ENCODE results near the gene TCEA2.
A peak's percentile ranks its signal among the peaks of the same experiment; 100 is the strongest.

The TCEA2 gene

DNA sequence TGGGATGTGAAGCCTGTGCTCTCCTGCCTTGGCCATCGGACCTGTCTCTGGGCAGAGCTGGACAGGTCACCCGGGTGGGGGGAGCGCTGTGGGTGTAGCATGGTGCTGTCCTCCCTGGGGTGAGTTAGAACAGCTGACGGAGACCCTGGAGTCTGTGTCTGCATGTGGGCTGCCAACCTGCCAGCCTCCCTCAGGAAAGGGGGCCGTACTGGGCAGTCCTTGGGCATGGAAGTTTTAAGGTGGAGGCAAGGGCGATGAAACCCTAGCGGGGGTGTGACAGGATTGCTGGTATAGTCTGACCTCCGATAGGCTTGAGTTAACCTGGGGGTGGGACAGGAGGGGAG lies 16.0 kb upstream of the TCEA2 start:
- peak overlapping the region in 1 of 3 experiments; percentile 29 for H3K4me3 Mint-ChIP-seq
- H3K36me3 Mint-ChIP-seq (ENCODE audit: low read depth) = no peaks in the 10 kb centered on the region
- H3K9me3 Mint-ChIP-seq = no peaks in the 10 kb centered on the region

DNA sequence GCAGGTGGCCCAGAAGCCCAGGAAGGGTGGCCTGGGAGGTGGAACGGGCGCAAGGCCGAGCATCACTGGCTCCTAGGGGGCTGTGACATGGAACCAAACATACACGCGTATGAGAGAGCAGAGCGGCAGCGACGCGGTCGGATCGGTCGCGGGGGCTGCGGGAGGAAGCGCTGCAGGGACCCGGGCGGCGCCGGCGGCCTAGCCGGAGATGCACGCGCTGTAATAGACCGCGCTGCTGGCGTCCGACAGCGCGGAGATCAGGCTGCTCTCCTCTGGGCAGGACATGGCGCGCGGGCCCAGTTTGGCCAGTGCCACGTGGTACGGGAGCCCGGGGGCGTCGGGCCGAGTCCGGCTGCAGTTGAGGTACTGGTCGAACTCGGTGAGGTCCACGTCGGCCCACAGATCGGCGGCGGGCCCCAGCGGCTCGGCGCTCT lies 15.0 kb upstream of the TCEA2 start:
- no peaks in the 10 kb centered on the region for H3K4me1 Mint-ChIP-seq
- H3K9me3 Mint-ChIP-seq = no peaks in the 10 kb centered on the region
- peak overlapping the region; percentile 27 to 61 (median 56) for H3K4me3 Mint-ChIP-seq
- H3K27me3 Mint-ChIP-seq (ENCODE audit: low read depth) = peaks cover 81% of the 10 kb centered on the region
- H3K36me3 Mint-ChIP-seq (ENCODE audit: low read depth) = no peaks in the 10 kb centered on the region
- TF ChIP-seq, protein P1, sequence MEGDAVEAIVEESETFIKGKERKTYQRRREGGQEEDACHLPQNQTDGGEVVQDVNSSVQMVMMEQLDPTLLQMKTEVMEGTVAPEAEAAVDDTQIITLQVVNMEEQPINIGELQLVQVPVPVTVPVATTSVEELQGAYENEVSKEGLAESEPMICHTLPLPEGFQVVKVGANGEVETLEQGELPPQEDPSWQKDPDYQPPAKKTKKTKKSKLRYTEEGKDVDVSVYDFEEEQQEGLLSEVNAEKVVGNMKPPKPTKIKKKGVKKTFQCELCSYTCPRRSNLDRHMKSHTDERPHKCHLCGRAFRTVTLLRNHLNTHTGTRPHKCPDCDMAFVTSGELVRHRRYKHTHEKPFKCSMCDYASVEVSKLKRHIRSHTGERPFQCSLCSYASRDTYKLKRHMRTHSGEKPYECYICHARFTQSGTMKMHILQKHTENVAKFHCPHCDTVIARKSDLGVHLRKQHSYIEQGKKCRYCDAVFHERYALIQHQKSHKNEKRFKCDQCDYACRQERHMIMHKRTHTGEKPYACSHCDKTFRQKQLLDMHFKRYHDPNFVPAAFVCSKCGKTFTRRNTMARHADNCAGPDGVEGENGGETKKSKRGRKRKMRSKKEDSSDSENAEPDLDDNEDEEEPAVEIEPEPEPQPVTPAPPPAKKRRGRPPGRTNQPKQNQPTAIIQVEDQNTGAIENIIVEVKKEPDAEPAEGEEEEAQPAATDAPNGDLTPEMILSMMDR (IDR thresholded peaks at IDR 0.05; ENCODE audit: unreplicated experiment in 3 of 3) = no peak
- H3K27ac Mint-ChIP-seq = no peak overlapping the region

More for the DNA sequence above, 16.0 kb upstream of the TCEA2 start:
- no peak overlapping the region for H3K27ac Mint-ChIP-seq
- H3K27me3 Mint-ChIP-seq (ENCODE audit: low read depth) = peaks cover 83% of the 10 kb centered on the region
- TF ChIP-seq, protein P1 (IDR thresholded peaks at IDR 0.05; ENCODE audit: unreplicated experiment in 3 of 3) = no peak
- no peaks in the 10 kb centered on the region for H3K4me1 Mint-ChIP-seq

DNA sequence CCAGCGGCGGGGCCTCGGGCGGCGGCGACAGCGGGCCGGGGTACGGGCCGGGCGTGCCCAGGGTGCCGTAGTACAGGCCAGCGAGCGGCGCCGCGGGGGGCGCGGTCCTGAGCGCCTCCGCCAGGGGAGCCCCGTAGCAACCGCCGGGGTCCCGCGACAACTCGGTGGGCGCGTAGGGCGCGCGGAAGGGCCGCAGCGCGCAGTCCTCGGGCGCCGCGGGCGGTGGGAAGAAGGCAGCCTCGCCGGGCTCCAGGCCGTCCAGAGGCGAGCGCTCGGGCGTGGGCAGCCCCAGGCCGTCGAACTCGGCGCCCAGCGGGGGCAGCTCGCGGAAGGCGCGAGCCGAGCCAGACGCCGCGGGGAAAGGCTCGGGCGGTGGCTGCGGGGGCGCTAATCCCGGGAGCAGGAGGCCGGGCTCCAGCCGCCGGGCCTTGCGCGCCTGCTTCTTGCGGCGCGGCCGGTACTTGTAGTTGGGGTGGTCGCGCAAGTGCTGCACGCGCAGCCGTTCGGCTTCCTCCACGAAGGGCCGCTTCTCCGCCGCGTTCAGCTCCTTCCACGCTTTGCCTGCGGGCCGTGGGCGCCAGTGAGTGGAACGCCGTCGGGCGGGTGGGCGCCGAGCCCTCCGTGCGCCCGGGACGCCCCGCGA lies 14.5 kb upstream of the TCEA2 start:
- Mint-ChIP-seq H3K27ac (no peak overlapping the region), H3K4me1 (peaks cover 4% of the 10 kb centered on the region), H3K27me3 (ENCODE audit: low read depth) (peaks cover 78% of the 10 kb centered on the region), H3K9me3 (no peaks in the 10 kb centered on the region), H3K4me3 (no peak overlapping the region), H3K36me3 (ENCODE audit: low read depth) (no peaks in the 10 kb centered on the region)
- TF ChIP-seq, protein P1 (IDR thresholded peaks at IDR 0.05; ENCODE audit: unreplicated experiment in 3 of 3) = no peak

DNA sequence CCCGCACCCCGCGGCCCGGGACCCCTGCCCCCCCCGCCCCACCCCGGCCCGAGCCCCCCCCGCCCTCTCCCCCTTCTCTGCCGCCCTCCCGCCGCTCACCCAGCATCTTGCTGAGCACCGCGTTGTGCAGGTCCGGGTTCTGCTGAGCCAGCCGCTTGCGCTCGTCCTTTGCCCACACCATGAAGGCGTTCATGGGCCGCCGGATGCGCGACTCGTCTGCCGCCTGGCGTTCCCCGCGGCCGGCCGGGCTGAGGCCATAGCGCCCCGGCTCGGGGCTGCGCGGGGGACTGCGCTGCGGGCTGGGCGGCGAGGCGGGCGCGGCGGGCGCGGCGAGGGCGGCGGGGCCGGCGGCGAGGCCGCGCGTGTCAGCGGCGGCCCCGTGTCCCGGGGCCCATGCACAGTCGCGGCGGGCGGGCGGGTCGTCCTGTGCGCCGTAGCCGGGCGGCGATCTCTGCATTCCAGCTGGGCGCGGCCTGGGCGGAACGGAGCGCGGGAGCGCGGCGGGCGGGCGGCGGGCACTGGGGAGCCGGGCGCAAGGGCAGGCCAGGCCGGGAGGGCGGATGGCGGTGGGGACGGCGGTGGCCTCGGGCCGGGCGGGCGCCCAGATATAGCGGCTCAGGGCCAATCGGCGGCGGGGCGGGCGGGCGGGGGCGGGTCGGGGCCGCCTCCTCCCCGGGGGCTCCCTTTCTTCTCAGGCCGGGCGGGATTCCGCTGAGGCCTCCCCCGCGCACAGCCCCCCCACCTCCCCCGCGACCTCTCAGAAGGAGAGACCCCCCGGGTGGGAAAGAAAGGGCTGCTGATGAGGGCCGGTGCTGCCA lies 13.7 kb upstream of the TCEA2 start, which contains the start of gene SOX18:
TSS of gene SOX18 (minus strand) at position 580 of the 818 bp plus-strand sequence. CDS start at position 457, 123 bp downstream.
- Mint-ChIP-seq H3K27me3 (ENCODE audit: low read depth) (peaks cover 73% of the 10 kb centered on the region), H3K4me1 (peaks cover 7% of the 10 kb centered on the region), H3K36me3 (ENCODE audit: low read depth) (no peaks in the 10 kb centered on the region), H3K4me3 (peak within 1 kb of the TSS; percentile 47 to 74 (median 73)), H3K27ac (no peak within 1 kb of the TSS), H3K9me3 (no peaks in the 10 kb centered on the region)
- TF ChIP-seq, protein P1 (IDR thresholded peaks at IDR 0.05; ENCODE audit: unreplicated experiment in 3 of 3) = no peak

DNA sequence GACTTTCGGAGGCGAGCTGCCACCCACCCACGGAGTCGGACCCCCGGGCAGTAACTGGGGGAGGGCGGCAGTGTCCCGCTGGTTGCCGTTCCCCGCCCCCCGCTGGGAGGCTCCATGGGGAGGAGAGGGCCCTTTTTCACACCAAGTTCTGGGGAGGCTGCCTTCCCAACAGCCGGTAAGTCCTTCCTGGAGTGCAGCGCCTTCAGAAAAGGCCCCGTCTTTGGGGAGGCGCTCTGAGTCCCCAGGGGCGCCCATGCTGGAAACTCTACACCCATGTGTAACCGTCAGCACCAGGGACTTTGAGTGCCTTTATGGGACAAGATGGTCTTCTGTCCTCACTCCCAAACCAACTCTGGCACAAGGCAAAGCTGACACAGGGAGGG lies 13.1 kb upstream of the TCEA2 start:
- Mint-ChIP-seq H3K27ac (no peak overlapping the region), H3K36me3 (ENCODE audit: low read depth) (no peaks in the 10 kb centered on the region), H3K4me1 (peaks cover 11% of the 10 kb centered on the region), H3K9me3 (no peaks in the 10 kb centered on the region), H3K27me3 (ENCODE audit: low read depth) (peaks cover 67% of the 10 kb centered on the region), H3K4me3 (peak overlapping the region in 2 of 3 experiments; percentile 72 to 73)
- TF ChIP-seq, protein P1 (IDR thresholded peaks at IDR 0.05; ENCODE audit: unreplicated experiment in 3 of 3) = no peak
